ENCODE results near the gene SCFD2.

- TF ChIP-seq CTCF (IDR thresholded peaks at IDR 0.05) (no peak), MXI1 (IDR thresholded peaks at IDR 0.05; ENCODE audit: low read depth, low read length) (no peak), EP300 (IDR thresholded peaks at IDR 0.05; ENCODE audit: borderline replicate concordance in 1 of 2, low read depth in 1 of 2, low read length in 1 of 2) (no peak), TAF1 (IDR thresholded peaks at IDR 0.05; ENCODE audit: borderline replicate concordance, low read depth, low read length) (no peak), RXRA (IDR thresholded peaks at IDR 0.05; ENCODE audit: borderline replicate concordance, low read depth) (no peak), GATA2 (CRISPR knock-in tag; IDR thresholded peaks at IDR 0.05) (no peak), USF2 (IDR thresholded peaks at IDR 0.05; ENCODE audit: borderline replicate concordance, low read depth, low read length) (no peak), NRF1 (IDR thresholded peaks at IDR 0.05; ENCODE audit: low read depth, low read length) (no peak), MAX (IDR thresholded peaks at IDR 0.05; ENCODE audit: low read depth) (no peak), RAD21 (IDR thresholded peaks at IDR 0.05; ENCODE audit: low read length) (no peak), REST (IDR thresholded peaks at IDR 0.05; ENCODE audit: low read depth, low read length) (no peak), FOSL2 (IDR thresholded peaks at IDR 0.05; ENCODE audit: borderline replicate concordance, low read depth) (no peak)
Measured at GRCh38 chr4:53118676-53119075, 247.2 kb downstream of the SCFD2 start.
